ENCODE measurements around the gene TSACC.

DNA sequence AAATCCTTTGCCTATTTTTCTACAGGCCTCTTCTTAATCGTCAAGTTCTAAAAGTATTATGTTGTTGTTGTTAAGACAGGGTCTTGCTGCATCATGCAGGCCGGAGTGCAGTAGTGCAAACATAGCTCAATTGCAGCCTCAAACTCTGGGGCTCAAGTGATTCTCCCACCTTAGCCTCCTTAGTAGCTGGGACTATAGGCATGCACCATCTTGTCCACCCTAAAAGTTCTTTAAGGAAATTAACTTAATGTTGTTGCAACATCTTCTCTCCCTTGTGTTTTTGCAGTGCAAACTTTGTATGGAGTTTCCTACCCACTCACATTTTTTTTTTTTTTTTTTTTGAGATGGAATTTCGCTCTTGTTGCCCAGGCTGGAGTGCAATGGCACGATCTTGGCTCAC lies 35.1 kb upstream of the TSACC start:
- TF ChIP-seq, protein P1, sequence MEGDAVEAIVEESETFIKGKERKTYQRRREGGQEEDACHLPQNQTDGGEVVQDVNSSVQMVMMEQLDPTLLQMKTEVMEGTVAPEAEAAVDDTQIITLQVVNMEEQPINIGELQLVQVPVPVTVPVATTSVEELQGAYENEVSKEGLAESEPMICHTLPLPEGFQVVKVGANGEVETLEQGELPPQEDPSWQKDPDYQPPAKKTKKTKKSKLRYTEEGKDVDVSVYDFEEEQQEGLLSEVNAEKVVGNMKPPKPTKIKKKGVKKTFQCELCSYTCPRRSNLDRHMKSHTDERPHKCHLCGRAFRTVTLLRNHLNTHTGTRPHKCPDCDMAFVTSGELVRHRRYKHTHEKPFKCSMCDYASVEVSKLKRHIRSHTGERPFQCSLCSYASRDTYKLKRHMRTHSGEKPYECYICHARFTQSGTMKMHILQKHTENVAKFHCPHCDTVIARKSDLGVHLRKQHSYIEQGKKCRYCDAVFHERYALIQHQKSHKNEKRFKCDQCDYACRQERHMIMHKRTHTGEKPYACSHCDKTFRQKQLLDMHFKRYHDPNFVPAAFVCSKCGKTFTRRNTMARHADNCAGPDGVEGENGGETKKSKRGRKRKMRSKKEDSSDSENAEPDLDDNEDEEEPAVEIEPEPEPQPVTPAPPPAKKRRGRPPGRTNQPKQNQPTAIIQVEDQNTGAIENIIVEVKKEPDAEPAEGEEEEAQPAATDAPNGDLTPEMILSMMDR (IDR thresholded peaks at IDR 0.05 in 2 of 3, conservative IDR thresholded peaks at IDR 0.05 in 1 of 3; ENCODE audit: control insufficient read depth in 2 of 3, extremely low read depth in 1 of 3, insufficient read depth in 1 of 3, low read depth in 3 of 3, low read length in 3 of 3) = no peak
- TF ChIP-seq IKZF1 (conservative IDR thresholded peaks at IDR 0.05) (no peak), PRDM15 (CRISPR knock-in tag; IDR thresholded peaks at IDR 0.05) (no peak), EZH2 (IDR thresholded peaks at IDR 0.05; ENCODE audit: borderline replicate concordance, control insufficient read depth, low read depth, low read length) (no peak), MAX (IDR thresholded peaks at IDR 0.05; ENCODE audit: low read depth, low read length) (no peak), EP300 (IDR thresholded peaks at IDR 0.05; ENCODE audit: borderline replicate concordance in 1 of 2, control insufficient read depth in 1 of 2, low read depth in 2 of 2, low read length in 2 of 2) (no peak), BHLHE40 (IDR thresholded peaks at IDR 0.05; ENCODE audit: borderline replicate concordance in 1 of 2, low read depth in 2 of 2, low read length in 1 of 2) (no peak), NFIC (IDR thresholded peaks at IDR 0.05; ENCODE audit: low read depth, low read length) (no peak), E2F4 (IDR thresholded peaks at IDR 0.05; ENCODE audit: low read depth, low read length) (no peak), NKRF (conservative IDR thresholded peaks at IDR 0.05) (no peak), POLR2AphosphoS5 (IDR thresholded peaks at IDR 0.05; ENCODE audit: low read length) (no peak), JUNB (IDR thresholded peaks at IDR 0.05) (no peak)

All from GM12878 (cell line).